Motor neuron (in vitro differentiated cells): ENCODE results near the gene VBP1. TPM values are rescaled to one million over a fixed set of nuclear protein-coding genes. Genes with fewer than 3 reads are reported as not detected.
"Not testable (repeated sequence)": the region's sequence is repeated elsewhere in the genome, so short reads cannot be mapped to it uniquely, and the experiment has no call there.

Experiments used
- ATAC-seq, 8 experiments: fragments of 200-7000 bp; cut with Tn5 transposase; replicated peaks in 6 of 8; 2 replicates each; pipeline ENCODE4 v1.8.0; 2021; ENCODE audit warnings: mild to moderate bottlenecking in 8 of 8, moderate library complexity in 8 of 8
- H3K27ac ChIP-seq, 2 donors: fragments of 250-450 bp; sonication (Bioruptor Pico); 2 replicates each; pipeline ENCODE4 v1.9.0; 2021; ENCODE audit warnings: antibody characterized with exemption in 2 of 2, mild to moderate bottlenecking in 2 of 2, moderate library complexity in 1 of 2
- H3K4me1 ChIP-seq, 2 donors: fragments of 250-450 bp; sonication (Bioruptor Pico); replicated peaks in 1 of 2; 2 replicates each; pipeline ENCODE4 v1.6.1; 2021; ENCODE audit warnings: antibody characterized with exemption in 2 of 2, mild to moderate bottlenecking in 2 of 2, moderate library complexity in 1 of 2
- H3K4me3 ChIP-seq, 5 donors: fragments of 250-450 bp; sonication (Bioruptor Pico); 2 replicates each; pipeline ENCODE4 v1.9.0; 2021; ENCODE audit warnings: antibody characterized with exemption in 5 of 5, mild to moderate bottlenecking in 5 of 5, moderate library complexity in 4 of 5
- WGBS, 10 experiments: fragments of 450-650 bp; shearing (Covaris generic); methylation state at CpG; one replicate each; pipeline ENCODE4 v1.0.0; 2022; 5-methylcytosine and 5-hydroxymethylcytosine counted together
- in situ Hi-C, 9 experiments: fragments of 400-800 bp; cut with MboI; loops; one replicate each; pipeline ENCODE4 v1.15.0; 2021; ENCODE audit warnings: low sequenced_read_pairs in 9 of 9, low pct_unique_long_range_greater_than_20kb in 2 of 9; ENCODE audit not compliant: unreplicated experiment in 9 of 9
- total RNA-seq, 8 experiments: library from RNA; unstranded; fragments of 300-600 nt; gene quantifications; 2 replicates each; pipeline versions ENCODE4 v1.2.3 to v1.2.4, GENCODE V29; 2022

Gene VBP1, protein sequence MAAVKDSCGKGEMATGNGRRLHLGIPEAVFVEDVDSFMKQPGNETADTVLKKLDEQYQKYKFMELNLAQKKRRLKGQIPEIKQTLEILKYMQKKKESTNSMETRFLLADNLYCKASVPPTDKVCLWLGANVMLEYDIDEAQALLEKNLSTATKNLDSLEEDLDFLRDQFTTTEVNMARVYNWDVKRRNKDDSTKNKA
- 100 to 1,000 TPM in 2 of 8 experiments, 10 to 100 TPM in 6; 48.8 to 107 (median 88.0) TPM for total RNA-seq

DNA sequence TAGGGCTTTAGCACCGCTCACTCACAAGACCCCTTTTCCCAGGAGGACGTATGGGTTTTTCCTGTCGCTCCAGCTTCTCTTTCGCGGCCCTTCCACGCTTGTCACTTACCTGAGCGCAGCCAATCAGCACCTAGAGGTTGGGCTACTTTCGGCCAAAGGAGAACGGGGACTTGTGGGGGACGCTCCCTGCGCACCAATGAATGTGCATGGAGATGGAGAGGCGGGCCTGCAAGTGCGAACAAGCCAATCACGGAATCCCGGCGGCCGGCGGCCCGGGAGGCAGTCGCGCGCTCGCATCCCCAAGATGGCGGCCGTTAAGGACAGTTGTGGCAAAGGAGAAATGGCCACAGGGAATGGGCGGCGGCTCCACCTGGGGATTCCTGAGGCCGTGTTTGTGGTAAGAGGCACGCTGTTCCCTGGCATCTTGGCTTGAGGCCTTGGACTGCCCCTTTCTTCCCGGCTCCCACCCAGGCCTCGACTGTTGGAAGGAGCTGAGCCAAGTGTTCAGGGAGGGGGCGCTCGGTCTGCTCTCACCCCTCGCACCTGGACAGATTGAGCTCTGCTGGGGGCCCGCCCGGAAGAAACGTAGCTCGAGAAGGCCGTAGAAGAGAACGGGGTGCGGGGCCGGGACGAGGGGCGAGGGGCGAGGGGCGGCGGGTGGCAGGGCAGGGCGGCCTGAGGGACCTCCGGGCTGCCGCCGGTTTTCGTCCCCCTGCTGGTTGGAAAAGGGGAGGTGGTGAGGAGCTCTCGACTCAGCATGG, at the start of gene VBP1:
VBP1 (plus strand) TSS at position 282 of the 761 bp plus-strand sequence; CDS start at position 305, 23 bp downstream.
- Histone ChIP-seq H3K27ac (peak within 1 kb of the TSS; percentile 98 to 99), H3K4me1 (peaks cover 4% of the 10 kb centered on the region in 2 donors), H3K4me3 (peak within 1 kb of the TSS; percentile 55 to 100 (median 89))
- peak; percentile 95 to 98 (median 98) for ATAC-seq
- 0 to 55% methylated on average over 1 to 6 of the region's 53 CpGs; no CpG with 5 or more reads in 8 of the 10 experiments for WGBS, 10 experiments
- in situ Hi-C loops: no loop called here

DNA sequence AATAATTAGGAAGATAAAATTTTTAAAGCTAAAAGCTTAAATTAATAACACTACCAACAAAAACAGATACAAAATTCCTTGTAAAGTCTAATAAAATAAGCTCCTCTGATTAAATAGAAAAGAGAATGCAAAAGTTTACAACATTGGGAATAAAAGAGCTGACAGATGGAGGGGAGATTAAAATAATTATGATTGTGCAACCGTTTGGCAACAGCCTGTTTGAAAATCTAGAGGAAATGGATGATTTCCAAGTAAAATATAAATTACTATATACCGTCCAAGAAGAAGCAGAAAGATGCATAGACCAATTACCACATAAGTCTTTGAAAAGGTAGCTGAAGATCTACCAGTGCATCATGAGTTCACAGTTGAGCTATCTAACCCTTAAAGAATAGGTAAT, 46.4 kb upstream of the VBP1 start:
- no peak overlapping the region for H3K27ac ChIP-seq
- in situ Hi-C loops: no loop called here
- 0 to 83% (median 32%) methylated on average over 1 to 2 of the region's 2 CpGs; no CpG with 5 or more reads in 3 of the 10 experiments for WGBS, 10 experiments

DNA sequence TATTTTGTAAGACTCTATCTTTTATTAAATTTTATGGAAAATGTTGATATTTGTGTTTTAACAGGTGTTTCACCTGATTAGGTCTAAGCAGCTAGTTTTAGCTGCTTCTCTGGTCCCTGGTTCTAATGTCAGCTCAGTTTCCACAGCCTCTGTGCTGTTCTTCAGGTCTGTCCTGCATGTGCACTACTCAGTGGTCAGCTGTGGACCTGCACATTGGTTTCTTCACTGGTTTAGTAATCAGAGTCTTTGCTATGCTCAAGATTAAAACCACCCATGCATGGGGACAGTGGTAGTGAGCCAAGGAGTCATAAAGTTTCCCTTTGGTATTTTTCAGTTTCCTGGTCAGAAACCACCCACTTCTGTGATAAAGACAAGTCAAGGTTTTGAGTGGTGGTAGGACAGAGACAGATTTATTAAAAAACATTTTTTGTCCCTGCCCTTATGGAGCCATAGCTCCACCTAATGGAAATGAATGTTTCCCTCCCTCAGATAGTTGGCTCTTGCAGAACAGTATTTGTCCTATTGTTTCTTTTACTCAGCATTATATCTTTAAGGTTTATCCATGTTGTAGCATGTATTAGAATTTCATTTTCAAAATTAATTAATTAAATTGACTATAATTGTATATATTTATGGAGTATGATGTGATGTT, 36.8 kb upstream of the VBP1 start:
- in situ Hi-C loops: no loop called here
- no peak overlapping the region for H3K27ac ChIP-seq
- no peaks in the 10 kb centered on the region for H3K4me1 ChIP-seq
- no peak overlapping the region for H3K4me3 ChIP-seq
- ATAC-seq: peak in 1 of 8 experiments; percentile 53

More for the DNA sequence above, 46.4 kb upstream of the VBP1 start:
- no peak for ATAC-seq
- H3K4me1 ChIP-seq: no peaks in the 10 kb centered on the region
- H3K4me3 ChIP-seq: no peak overlapping the region

DNA sequence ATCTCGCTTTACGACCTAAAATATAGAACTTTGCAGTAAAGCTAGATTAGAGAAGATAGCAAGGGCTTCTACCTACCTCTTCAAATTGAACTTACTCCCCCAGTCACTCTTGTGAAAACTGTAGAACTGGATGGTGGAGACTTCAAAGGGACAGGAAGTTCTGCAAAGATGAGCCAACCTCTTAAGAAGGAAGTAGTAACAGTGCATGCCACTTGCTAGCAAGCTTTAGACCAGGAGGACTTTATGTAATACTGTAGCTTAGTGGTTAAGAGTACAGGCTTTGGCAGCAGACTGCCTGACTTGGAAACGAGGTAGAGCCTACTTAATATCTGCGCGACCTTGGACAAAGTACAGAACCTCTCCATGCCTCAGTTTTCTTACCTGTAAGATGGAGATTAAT, 27.5 kb upstream of the VBP1 start:
- 0 to 66% (median 37%) methylated on average over 1 to 5 of the region's 5 CpGs; no CpG with 5 or more reads in 4 of the 10 experiments for WGBS, 10 experiments
- Histone ChIP-seq H3K4me3 (no peak overlapping the region), H3K4me1 (no peaks in the 10 kb centered on the region), H3K27ac (no peak overlapping the region)
- in situ Hi-C loops: no loop called here
- no peak for ATAC-seq

DNA sequence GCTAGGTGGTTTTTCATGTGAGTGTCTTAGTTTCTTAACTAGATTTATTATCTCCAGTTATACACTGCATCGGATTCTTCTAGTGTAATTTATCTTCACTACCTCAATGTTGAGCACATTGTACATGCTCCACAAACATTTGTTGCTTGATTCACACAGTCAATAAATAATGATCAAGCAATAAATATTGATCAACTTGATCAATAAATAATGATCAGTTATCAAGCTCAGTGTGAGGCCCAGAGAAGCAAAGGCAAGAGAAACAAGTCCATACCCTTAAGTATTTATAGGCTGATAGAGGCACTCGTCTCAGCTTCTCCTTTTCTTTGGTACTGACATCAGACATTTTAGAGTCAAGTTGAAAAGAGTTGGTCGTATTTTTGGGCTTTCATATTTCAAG, 5.1 kb upstream of the VBP1 start:
- WGBS, 10 experiments: 20 to 68% (median 34%) methylated on average over 1 to 2 of the region's 3 CpGs; no CpG with 5 or more reads in 6 of the 10 experiments
- no peak for ATAC-seq
- H3K27ac ChIP-seq: no peak overlapping the region
- H3K4me3 ChIP-seq: no peak overlapping the region
- in situ Hi-C loops: no loop called here
- H3K4me1 ChIP-seq: peaks cover 4% of the 10 kb centered on the region in 2 donors

DNA sequence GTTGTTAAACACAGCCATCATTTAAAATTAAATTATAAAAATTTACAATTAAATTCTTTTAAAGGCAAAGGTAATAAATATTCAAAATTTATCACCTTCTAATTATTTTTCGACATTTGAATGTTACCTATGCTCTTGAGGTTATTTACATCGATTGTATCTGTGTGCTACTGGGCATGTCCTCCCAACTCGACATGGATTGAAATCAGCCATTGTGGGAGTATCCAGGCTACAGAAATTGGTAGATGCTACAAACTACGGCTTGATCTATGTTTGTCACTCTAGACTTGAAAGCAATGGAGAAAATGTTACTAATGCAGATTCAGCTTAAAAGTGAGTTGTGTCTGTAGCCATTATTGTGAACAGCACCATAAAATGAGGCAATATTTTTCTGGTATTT, 2.5 kb upstream of the VBP1 start:
- 37 to 100% (median 70%) methylated on average over 1 to 4 of the region's 4 CpGs; no CpG with 5 or more reads in 4 of the 10 experiments for WGBS, 10 experiments
- peaks cover 4% of the 10 kb centered on the region in 2 donors for H3K4me1 ChIP-seq
- H3K4me3 ChIP-seq: no peak overlapping the region
- in situ Hi-C loops: no loop called here
- ATAC-seq: no peak
- no peak overlapping the region for H3K27ac ChIP-seq

DNA sequence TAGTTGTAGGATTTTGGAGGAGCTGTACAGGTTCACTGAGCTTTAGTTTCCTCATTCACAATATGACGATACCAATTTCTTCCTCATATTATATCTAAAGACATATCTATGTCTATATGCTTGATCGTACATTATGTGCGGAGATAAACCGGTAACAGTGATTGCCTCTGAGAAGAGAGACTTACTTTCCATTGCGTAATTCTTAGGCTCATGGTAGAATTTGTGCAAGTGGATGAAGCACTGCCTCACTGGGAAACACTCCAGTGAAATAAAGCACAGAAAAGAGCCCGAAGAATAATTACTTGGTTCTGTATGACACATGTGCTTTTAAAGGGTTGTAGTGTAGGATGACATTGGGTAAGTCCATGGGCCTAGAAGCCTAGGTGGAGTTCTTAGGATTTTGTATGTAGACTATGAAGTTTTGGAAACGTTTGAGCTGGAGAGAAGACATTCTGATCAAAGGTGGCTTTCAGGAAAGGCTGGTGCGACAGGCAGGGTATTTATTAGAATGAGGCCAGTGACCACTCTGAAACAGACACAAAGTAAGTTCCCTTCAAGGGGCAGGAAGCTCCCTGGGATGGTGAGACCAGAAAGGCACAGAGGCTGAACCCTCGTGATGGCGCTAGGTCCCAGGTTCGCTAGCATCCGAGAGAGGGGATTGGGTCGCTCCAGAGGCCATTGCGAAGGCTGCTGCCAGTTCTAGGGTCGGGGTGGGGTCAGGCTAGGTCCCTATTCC, 649 bp upstream of the VBP1 start:
- WGBS, 10 experiments: 0 to 94% (median 30%) methylated on average over 1 to 8 of the region's 15 CpGs; no CpG with 5 or more reads in 5 of the 10 experiments
- Histone ChIP-seq H3K4me1 (peaks cover 4% of the 10 kb centered on the region in 2 donors), H3K27ac (peak overlapping the region; percentile 89 to 91), H3K4me3 (peak overlapping the region; percentile 43 to 100 (median 89))
- peak in 5 of 8 experiments; percentile 26 to 43 (median 39) for ATAC-seq
- in situ Hi-C loops: no loop called here

DNA sequence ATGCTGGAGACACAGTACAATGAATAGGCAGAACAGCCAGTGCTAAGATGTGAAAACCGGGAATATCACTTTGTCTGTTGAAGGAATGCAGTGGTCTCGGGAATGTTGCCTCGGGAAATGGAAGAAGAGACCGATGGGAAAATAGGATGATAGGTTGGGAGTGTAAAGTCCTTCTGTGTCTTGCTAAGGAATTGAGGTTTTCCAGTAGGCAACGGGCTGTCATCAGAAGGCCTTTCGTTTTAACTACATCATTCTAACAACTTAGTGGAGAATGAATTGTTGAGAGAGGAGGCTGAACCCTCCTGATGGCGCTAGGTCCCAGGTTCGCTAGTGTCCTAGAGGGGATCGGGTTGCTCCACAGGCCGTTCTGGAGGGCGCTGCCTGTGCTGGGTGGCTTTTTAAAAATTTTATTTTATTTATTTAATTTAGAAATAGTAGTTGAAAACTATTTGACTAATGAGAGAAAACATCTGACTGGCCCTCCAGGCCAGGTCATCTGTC, 730 bp downstream of the VBP1 start:
- ATAC-seq: peak in 6 of 8 experiments; percentile 2 to 23 (median 13)
- Histone ChIP-seq H3K4me3 (peak overlapping the region; percentile 55 to 100 (median 89)), H3K27ac (peak overlapping the region; percentile 98 to 99), H3K4me1 (peaks cover 4% of the 10 kb centered on the region in 2 donors)
- in situ Hi-C loops: no loop called here
- WGBS, 10 experiments: 0 to 21% (median 11%) methylated on average over 2 to 11 of the region's 11 CpGs; no CpG with 5 or more reads in 5 of the 10 experiments

DNA sequence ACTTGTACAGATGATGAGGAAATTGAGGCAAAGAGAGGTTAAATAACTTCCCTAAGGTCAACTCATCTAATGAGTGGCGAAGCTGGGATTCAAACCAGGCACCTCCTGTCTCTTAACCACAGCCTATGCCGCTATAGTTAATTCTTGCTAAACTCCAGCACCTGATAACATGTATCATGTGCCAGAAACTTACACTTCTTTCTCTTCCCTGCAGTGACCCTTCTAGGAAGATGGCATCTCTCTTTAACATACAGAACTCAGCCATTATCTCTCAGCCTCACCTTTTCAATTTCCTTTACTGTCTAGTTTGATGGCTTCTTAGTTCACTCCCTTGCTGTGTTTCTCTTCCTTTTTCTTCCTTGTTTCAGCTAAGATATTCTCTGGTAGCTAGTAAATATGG, 2.5 kb downstream of the VBP1 start:
- in situ Hi-C loops: no loop called here
- Histone ChIP-seq H3K27ac (no peak overlapping the region), H3K4me1 (peaks cover 4% of the 10 kb centered on the region in 2 donors), H3K4me3 (no peak overlapping the region)
- 33 to 100% (median 83%) methylated on average over 1 to 2 of the region's 2 CpGs; no CpG with 5 or more reads in 5 of the 10 experiments for WGBS, 10 experiments
- no peak for ATAC-seq

DNA sequence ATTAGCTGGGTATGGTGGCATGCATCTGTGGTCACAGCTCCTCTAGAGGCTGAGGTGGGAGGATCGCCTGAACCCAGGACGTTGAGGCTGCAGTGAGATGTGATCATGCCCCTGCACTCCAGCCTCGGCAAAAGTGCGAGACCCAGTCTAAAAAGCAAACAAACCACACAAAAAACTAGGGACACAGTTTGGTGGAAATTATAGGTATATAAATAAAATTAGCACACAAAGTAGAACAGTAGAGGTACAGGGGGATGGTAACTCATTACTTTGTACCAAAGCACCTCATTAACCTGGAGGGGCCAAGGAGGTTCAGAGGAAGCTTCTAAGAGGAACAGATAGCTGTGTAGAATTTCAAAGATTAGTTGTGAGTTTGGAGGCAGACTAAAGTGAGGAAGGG, 5.1 kb downstream of the VBP1 start:
- no peak overlapping the region for H3K4me3 ChIP-seq
- 69 to 85% methylated on average over 2 to 4 of the region's 4 CpGs; no CpG with 5 or more reads in 8 of the 10 experiments for WGBS, 10 experiments
- no peaks in the 10 kb centered on the region for H3K4me1 ChIP-seq
- in situ Hi-C loops: no loop called here
- no peak overlapping the region for H3K27ac ChIP-seq
- no peak for ATAC-seq

DNA sequence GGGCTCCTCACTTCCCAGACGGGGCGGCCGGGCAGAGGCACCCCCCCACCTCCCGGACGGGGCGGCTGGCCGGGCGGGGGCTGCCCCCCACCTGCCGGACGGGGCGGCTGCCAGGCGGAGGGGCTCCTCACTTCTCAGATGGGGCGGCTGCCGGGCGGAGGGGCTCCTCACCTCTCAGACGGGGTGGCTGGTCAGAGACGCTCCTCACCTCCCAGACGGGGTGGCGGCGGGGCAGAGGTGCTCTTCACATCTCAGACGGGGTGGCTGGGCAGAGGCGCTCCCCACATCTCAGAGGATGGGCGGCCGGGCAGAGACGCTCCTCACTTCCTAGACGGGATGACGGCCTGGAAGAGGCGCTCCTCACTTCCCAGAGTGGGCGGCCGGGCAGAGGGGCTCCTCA, 7.5 kb downstream of the VBP1 start:
- in situ Hi-C loops: not testable (repeated sequence)

DNA sequence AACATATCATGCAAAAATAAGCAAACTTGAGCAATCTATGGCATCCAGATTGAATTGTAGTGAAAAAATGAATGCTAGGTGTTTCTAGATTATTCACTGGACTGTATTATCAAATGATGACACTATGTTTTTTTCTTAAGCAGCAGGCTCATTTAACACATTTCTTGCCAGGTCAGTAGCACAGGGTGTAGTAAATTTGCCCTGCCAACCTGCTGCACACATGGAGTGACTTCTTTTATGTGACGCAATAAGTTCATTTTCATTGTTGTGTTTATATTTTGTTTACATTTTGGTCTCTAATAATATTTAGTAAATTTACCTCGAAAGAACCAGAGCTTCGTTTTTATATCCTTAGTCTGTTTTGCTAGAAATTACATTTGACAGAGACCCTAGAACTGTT, 9.5 kb downstream of the VBP1 start:
- in situ Hi-C loops: no loop called here

More for the DNA sequence above, 7.5 kb downstream of the VBP1 start:
- not testable (repeated sequence) for H3K27ac ChIP-seq, ATAC-seq, H3K4me1 ChIP-seq, H3K4me3 ChIP-seq
- WGBS, 10 experiments: no CpG with 5 or more reads among the region's 30 CpGs

More for the DNA sequence above, 9.5 kb downstream of the VBP1 start:
- Histone ChIP-seq H3K27ac (no peak overlapping the region), H3K4me3 (no peak overlapping the region), H3K4me1 (no peaks in the 10 kb centered on the region)
- ATAC-seq: no peak
- 37 to 100% (median 71%) methylated on average over 1 to 3 of the region's 3 CpGs; no CpG with 5 or more reads in 3 of the 10 experiments for WGBS, 10 experiments
